ENCODE measurements around the gene RBM5. TPM values are rescaled to one million over a fixed set of nuclear protein-coding genes. Genes with fewer than 3 reads are reported as not detected.

Gene RBM5
- total RNA-seq, 2 experiments from 2014 or later = 256 to 257 TPM

- Mint-ChIP-seq H3K4me1 (peaks cover 13% of the 10 kb centered on the region), H3K36me3 (peaks cover 42% of the 10 kb centered on the region), H3K27ac (no peak overlapping the region), H3K4me3 (no peak overlapping the region), H3K27me3 (no peaks in the 10 kb centered on the region), H3K9me3 (no peaks in the 10 kb centered on the region)
- DNase-seq = no peak
- no peak for ATAC-seq (ENCODE audit: low read depth)
- POLR2A ChIA-PET = interaction anchor here (0.7 to 1.2 kb wide), 2 partner anchors 12 to 20 kb away, joined by 3 read pairs; partner anchors contain the start of gene RBM5
Observed at GRCh38 chr3:50100956-50101845, 12.5 kb downstream of the RBM5 start.

- Mint-ChIP-seq H3K4me1 (peaks cover 12% of the 10 kb centered on the region), H3K27ac (peak overlapping the region; percentile 6), H3K4me3 (no peak overlapping the region), H3K36me3 (peaks cover 48% of the 10 kb centered on the region), H3K27me3 (no peaks in the 10 kb centered on the region), H3K9me3 (no peaks in the 10 kb centered on the region)
- DNase-seq = no peak
- ATAC-seq (ENCODE audit: low read depth) = no peak
- POLR2A ChIA-PET = no interaction called here
Observed at GRCh38 chr3:50102558-50102957, 13.8 kb downstream of the RBM5 start.

GRCh38 chr3:50111757-50112156, 23.0 kb downstream of the RBM5 start:
- Mint-ChIP-seq H3K27me3 (no peaks in the 10 kb centered on the region), H3K4me3 (no peak overlapping the region), H3K27ac (no peak overlapping the region), H3K36me3 (peaks cover 51% of the 10 kb centered on the region), H3K4me1 (peaks cover 3% of the 10 kb centered on the region), H3K9me3 (no peaks in the 10 kb centered on the region)
- ATAC-seq (ENCODE audit: low read depth) (no peak), DNase-seq (no peak)
- POLR2A ChIA-PET = interaction anchor here (0.7 kb wide), 1 partner anchor 23 kb away, joined by 6 read pairs; no protein-coding TSS in a partner anchor

- POLR2A ChIA-PET = interaction anchor here (0.7 kb wide), 1 partner anchor 22 kb away, joined by 6 read pairs; no protein-coding TSS in a partner anchor
- Mint-ChIP-seq H3K9me3 (no peaks in the 10 kb centered on the region), H3K4me3 (no peak overlapping the region), H3K27ac (no peak overlapping the region), H3K4me1 (peaks cover 2% of the 10 kb centered on the region), H3K27me3 (no peaks in the 10 kb centered on the region), H3K36me3 (peaks cover 47% of the 10 kb centered on the region)
- DNase-seq = no peak
- no peak for ATAC-seq (ENCODE audit: low read depth)
Observed at GRCh38 chr3:50112462-50112861, 23.7 kb downstream of the RBM5 start.

DNA sequence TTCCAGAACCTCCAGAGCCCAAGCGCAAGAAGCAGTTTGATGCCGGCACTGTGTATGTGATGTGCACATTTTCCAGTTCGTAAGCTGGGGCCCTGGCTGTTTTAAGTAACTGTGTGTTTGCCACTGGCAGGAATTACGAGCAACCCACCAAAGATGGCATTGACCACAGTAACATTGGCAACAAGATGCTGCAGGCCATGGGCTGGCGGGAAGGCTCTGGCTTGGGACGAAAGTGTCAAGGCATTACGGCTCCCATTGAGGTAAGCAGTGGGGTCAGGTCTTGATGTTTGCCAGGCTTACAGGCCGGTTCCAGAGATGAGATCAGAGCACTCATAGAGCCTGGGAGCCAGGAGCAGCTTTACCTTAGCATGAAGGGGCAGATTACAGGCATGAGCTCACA, 28.4 kb downstream of the RBM5 start:
- H3K9me3 Mint-ChIP-seq = no peaks in the 10 kb centered on the region

GRCh38 chr3:50118237-50118636, 29.5 kb downstream of the RBM5 start:
- no peaks in the 10 kb centered on the region for H3K4me1 Mint-ChIP-seq
- H3K27me3 Mint-ChIP-seq = no peaks in the 10 kb centered on the region
- no peak for ATAC-seq (ENCODE audit: low read depth)
- no peak overlapping the region for H3K4me3 Mint-ChIP-seq
- no peak overlapping the region for H3K27ac Mint-ChIP-seq
- H3K9me3 Mint-ChIP-seq = no peaks in the 10 kb centered on the region
- peaks cover 24% of the 10 kb centered on the region for H3K36me3 Mint-ChIP-seq
- DNase-seq = no peak
- POLR2A ChIA-PET = interaction anchor here (0.6 kb wide), 1 partner anchor 199 kb away, joined by 3 read pairs; no protein-coding TSS in a partner anchor

More for the DNA sequence above, 28.4 kb downstream of the RBM5 start:
- Mint-ChIP-seq H3K4me3 (no peak overlapping the region), H3K27me3 (no peaks in the 10 kb centered on the region), H3K27ac (no peak overlapping the region), H3K4me1 (no peaks in the 10 kb centered on the region), H3K36me3 (peaks cover 26% of the 10 kb centered on the region)
- ATAC-seq (ENCODE audit: low read depth) = no peak
- POLR2A ChIA-PET = no interaction called here
- DNase-seq = no peak

DNA sequence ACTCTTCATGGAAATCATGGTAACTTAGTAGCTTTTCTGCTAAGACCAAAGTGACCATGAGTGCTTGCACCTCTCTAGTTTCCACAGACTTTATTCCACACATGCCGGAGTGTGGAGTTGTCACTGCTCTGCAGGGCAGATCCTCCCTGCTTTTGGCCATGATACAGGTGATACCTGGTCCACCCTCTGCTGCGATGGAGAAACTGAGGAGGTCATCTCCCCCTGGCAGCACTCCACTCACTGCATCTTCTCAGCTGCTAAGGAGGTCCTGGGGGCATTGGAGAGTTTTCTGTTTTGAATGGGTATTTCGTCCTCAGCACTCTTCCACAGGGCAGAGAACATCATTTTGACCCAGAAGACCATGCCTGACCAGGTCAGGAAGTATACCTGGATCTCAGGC, 31.1 kb downstream of the RBM5 start:
- H3K27me3 Mint-ChIP-seq = no peaks in the 10 kb centered on the region
- H3K4me3 Mint-ChIP-seq = no peak overlapping the region
- no peak for DNase-seq
- no peak overlapping the region for H3K27ac Mint-ChIP-seq
- ATAC-seq (ENCODE audit: low read depth) = no peak
- POLR2A ChIA-PET = interaction anchor here (1.1 to 1.3 kb wide), 2 partner anchors 106 to 127 kb away, joined by 3 to 4 read pairs; no protein-coding TSS in a partner anchor
- H3K36me3 Mint-ChIP-seq = peaks cover 16% of the 10 kb centered on the region
- no peaks in the 10 kb centered on the region for H3K4me1 Mint-ChIP-seq
- no peaks in the 10 kb centered on the region for H3K9me3 Mint-ChIP-seq

- Mint-ChIP-seq H3K36me3 (peaks cover 12% of the 10 kb centered on the region), H3K9me3 (no peaks in the 10 kb centered on the region), H3K4me3 (no peak overlapping the region), H3K4me1 (no peaks in the 10 kb centered on the region), H3K27ac (no peak overlapping the region), H3K27me3 (no peaks in the 10 kb centered on the region)
- ATAC-seq (ENCODE audit: low read depth) = no peak
- POLR2A ChIA-PET = interaction anchor here (0.5 to 1.3 kb wide), 5 partner anchors 20 to 1151 kb away, joined by 3 to 5 read pairs (median 4); no protein-coding TSS in a partner anchor
- no peak for DNase-seq
Observed at GRCh38 chr3:50120364-50121071, 31.8 kb downstream of the RBM5 start.

DNA sequence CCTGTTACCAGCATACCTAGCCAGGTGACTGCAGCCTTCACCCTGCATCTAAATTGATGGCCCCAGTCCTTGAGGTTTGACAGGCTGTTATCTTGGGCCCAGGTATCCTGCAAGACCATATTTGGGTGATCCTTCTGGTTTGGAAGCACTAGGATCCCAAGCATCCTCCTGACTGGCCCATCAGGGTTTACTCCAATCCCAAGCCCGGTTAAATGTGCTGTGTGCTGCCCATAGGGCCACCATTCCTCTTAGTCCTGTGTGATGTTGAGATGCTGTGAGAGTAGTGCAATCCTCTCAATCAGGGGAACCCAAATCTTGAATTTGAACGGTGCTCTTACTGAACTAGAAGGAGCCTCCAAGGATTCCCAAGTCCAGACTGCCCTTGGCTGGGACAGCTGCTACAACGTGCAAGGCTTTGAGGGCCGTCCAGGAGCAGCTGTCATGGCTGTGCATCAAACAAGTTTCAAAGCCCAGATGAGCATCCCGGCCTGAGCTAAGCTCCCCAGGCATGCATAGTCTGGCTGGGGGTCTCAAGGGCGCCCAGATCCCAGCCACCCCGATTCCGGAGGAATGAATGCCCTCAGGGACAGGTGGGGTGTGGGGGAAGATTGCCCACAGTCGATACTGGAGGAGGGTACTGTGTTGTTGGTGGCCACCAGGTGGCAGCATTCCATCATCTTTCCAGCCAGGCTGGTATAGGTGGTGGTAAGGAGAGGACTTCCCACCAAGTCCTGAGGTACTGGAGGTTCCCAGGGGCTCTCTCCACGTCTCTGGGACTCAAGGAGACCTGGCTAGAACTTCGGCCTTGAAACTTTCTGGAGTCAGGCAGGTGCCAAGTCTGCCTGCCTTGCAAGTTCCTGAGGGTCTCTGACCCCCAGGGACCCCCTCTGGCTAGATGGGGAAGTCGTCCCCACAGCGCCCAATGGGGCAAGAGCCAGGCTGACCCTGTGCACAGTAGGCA, 32.6 kb downstream of the RBM5 start:
- Mint-ChIP-seq H3K4me1 (no peaks in the 10 kb centered on the region), H3K27me3 (no peaks in the 10 kb centered on the region), H3K36me3 (peaks cover 4% of the 10 kb centered on the region), H3K9me3 (no peaks in the 10 kb centered on the region), H3K4me3 (no peak overlapping the region), H3K27ac (no peak overlapping the region)
- POLR2A ChIA-PET = interaction anchor here (0.5 to 1.3 kb wide), 4 partner anchors 21 to 1152 kb away, joined by 3 to 5 read pairs (median 4); no protein-coding TSS in a partner anchor
- ATAC-seq (ENCODE audit: low read depth) (peak; percentile 83), DNase-seq (peak; percentile 78)

GRCh38 chr3:50122071-50122470, 33.4 kb downstream of the RBM5 start:
- H3K9me3 Mint-ChIP-seq = no peaks in the 10 kb centered on the region
- POLR2A ChIA-PET = interaction anchor here (0.6 kb wide), 1 partner anchor 376 kb away, joined by 3 read pairs; no protein-coding TSS in a partner anchor
- H3K27me3 Mint-ChIP-seq = no peaks in the 10 kb centered on the region
- H3K4me3 Mint-ChIP-seq = no peak overlapping the region
- H3K36me3 Mint-ChIP-seq = peaks cover 2% of the 10 kb centered on the region
- ATAC-seq (ENCODE audit: low read depth) (no peak), DNase-seq (no peak)
- no peak overlapping the region for H3K27ac Mint-ChIP-seq
- H3K4me1 Mint-ChIP-seq = no peaks in the 10 kb centered on the region

GRCh38 chr3:50122661-50123391, 34.1 kb downstream of the RBM5 start:
- ATAC-seq (ENCODE audit: low read depth) = no peak
- Mint-ChIP-seq H3K27ac (no peak overlapping the region), H3K9me3 (no peaks in the 10 kb centered on the region), H3K4me1 (no peaks in the 10 kb centered on the region), H3K27me3 (no peaks in the 10 kb centered on the region), H3K4me3 (no peak overlapping the region), H3K36me3 (peaks cover 2% of the 10 kb centered on the region)
- DNase-seq = no peak
- POLR2A ChIA-PET = interaction anchor here (0.6 kb wide), 1 partner anchor 377 kb away, joined by 3 read pairs; no protein-coding TSS in a partner anchor

DNA sequence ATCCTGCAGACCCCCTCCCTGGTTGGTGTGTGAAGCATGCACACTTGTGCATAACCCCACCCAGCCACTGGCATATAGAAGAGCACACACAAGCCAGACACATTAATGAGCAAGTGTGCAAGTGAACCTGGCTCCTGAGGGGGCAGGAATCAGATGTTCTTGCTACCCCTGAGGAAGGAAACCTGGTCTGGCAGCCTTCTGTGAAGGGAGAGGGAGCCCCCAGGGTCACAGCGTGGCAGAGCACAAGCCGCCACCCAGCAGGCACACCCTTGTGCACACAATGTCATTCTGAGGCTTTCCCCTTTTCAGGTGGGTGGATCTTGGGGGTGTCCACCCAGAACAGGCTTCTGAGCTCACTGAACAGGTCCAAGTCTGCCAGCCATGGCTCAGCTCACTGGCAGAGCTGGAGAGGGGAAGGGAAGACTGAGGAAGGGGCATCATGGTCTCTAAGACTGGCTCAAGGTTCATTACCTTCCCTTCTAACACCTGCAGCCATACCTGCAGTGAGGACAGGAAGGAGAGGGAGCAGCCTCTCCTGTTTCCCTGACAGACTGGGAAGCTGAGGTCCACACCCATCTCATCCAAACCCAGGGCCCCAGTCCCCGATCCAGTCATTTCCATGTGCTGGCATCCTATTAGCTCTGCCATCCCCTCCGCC, 34.8 kb downstream of the RBM5 start:
- Mint-ChIP-seq H3K4me1 (no peaks in the 10 kb centered on the region), H3K9me3 (no peaks in the 10 kb centered on the region), H3K27me3 (no peaks in the 10 kb centered on the region), H3K4me3 (no peak overlapping the region), H3K27ac (no peak overlapping the region), H3K36me3 (peaks cover under 1% of the 10 kb centered on the region)
- DNase-seq (no peak), ATAC-seq (ENCODE audit: low read depth) (no peak)
- POLR2A ChIA-PET = no interaction called here

All from activated naive CD8-positive, alpha-beta T cell treated with anti-CD3 and anti-CD28 coated beads, Interleukin-2, amount 10 ng/mL, durations not matched to agents 7 days and 5 days (primary cell).